HFFc6 (cell line): Measurements from ENCODE around the gene THOP1. TPM values are rescaled to one million over a fixed set of nuclear protein-coding genes. Genes with fewer than 3 reads are reported as not detected.

Experiments used
- DNase-seq: peaks from one replicate; pipeline ENCODE4 v3.0.0-alpha.2; 2018
- H3K27ac Mint-ChIP-seq: 2 replicates; pipeline ENCODE4 v1.8.0; 2020; ENCODE audit warnings: mild to moderate bottlenecking, mixed read lengths
- H3K27me3 Mint-ChIP-seq: 2 replicates; pipeline ENCODE4 v1.8.0; 2021; ENCODE audit warnings: mild to moderate bottlenecking, moderate library complexity, mixed read lengths; ENCODE audit not compliant: insufficient read depth
- H3K36me3 Mint-ChIP-seq: 2 replicates; pipeline ENCODE4 v1.8.0; 2021; ENCODE audit warnings: low read depth, mixed read lengths
- H3K4me1 Mint-ChIP-seq: 2 replicates; pipeline ENCODE4 v1.8.0; 2020; ENCODE audit warnings: low read depth, mixed read lengths
- H3K4me3 Mint-ChIP-seq: 2 replicates; pipeline ENCODE4 v1.8.0; 2020; ENCODE audit warnings: mild to moderate bottlenecking, moderate library complexity, mixed read lengths
- H3K9me3 Mint-ChIP-seq: 2 replicates; pipeline ENCODE4 v1.8.0; 2020; ENCODE audit warnings: mild to moderate bottlenecking, mixed read lengths
- total RNA-seq, 6 experiments: library from RNA; stranded (reverse); fragmentation: NEBNext Ultra II Directional; extraction: Animal tissue kit (Norgen Biotek cat#: 25700); gene quantifications; 2 replicates in 1 of 6; 3 replicates in 5 of 6; pipeline ENCODE4 v1.2.3, GENCODE V29; 2021
- TF ChIP-seq, protein P1 (sequence below): fragments of 200-600 bp; sonication (generic); IDR thresholded peaks from 2 replicates; pipeline ENCODE4 v1.5.0; 2021; ENCODE audit warnings: antibody characterized with exemption, mild to moderate bottlenecking

Gene THOP1
- total RNA-seq, 6 experiments from 2014 or later, result 83.7 to 114 (median 94.3) TPM

DNA sequence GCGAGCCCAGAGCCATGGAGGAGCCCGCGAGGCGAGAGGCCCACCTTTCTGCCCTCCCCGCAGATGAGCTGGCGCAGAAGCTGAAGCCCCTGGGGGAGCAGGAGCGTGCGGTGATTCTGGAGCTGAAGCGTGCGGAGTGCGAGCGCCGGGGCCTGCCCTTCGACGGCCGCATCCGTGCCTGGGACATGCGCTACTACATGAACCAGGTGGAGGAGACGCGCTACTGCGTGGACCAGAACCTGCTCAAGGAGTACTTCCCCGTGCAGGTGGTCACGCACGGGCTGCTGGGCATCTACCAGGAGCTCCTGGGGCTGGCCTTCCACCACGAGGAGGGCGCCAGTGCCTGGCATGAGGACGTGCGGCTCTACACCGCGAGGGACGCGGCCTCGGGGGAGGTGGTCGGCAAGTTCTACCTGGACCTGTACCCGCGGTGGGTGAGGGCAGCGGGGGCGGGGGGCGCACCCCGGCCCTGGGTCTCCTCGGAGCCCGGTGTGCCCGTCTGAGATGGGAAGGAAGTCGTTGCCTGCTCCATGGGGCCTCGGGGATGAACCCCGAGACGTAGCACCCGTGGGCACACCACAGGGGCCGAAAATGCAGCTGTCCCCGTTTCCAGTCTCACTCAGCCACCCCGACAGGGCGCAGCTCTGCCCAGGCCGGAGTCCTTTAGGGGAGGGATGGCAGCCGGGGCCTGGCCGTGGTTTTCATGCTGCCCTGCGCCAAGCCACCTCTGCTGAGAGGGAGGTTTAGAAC, 22.3 kb downstream of the THOP1 start:
- Mint-ChIP-seq H3K27ac (no peak overlapping the region), H3K4me3 (no peak overlapping the region), H3K4me1 (no peaks in the 10 kb centered on the region), H3K27me3 (no peaks in the 10 kb centered on the region; the same call in 1 of the 2 replicates), H3K9me3 (no peaks in the 10 kb centered on the region), H3K36me3 (peaks cover 26% of the 10 kb centered on the region)
- TF ChIP-seq, protein P1, sequence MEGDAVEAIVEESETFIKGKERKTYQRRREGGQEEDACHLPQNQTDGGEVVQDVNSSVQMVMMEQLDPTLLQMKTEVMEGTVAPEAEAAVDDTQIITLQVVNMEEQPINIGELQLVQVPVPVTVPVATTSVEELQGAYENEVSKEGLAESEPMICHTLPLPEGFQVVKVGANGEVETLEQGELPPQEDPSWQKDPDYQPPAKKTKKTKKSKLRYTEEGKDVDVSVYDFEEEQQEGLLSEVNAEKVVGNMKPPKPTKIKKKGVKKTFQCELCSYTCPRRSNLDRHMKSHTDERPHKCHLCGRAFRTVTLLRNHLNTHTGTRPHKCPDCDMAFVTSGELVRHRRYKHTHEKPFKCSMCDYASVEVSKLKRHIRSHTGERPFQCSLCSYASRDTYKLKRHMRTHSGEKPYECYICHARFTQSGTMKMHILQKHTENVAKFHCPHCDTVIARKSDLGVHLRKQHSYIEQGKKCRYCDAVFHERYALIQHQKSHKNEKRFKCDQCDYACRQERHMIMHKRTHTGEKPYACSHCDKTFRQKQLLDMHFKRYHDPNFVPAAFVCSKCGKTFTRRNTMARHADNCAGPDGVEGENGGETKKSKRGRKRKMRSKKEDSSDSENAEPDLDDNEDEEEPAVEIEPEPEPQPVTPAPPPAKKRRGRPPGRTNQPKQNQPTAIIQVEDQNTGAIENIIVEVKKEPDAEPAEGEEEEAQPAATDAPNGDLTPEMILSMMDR, result no peak
- no peak for DNase-seq

DNA sequence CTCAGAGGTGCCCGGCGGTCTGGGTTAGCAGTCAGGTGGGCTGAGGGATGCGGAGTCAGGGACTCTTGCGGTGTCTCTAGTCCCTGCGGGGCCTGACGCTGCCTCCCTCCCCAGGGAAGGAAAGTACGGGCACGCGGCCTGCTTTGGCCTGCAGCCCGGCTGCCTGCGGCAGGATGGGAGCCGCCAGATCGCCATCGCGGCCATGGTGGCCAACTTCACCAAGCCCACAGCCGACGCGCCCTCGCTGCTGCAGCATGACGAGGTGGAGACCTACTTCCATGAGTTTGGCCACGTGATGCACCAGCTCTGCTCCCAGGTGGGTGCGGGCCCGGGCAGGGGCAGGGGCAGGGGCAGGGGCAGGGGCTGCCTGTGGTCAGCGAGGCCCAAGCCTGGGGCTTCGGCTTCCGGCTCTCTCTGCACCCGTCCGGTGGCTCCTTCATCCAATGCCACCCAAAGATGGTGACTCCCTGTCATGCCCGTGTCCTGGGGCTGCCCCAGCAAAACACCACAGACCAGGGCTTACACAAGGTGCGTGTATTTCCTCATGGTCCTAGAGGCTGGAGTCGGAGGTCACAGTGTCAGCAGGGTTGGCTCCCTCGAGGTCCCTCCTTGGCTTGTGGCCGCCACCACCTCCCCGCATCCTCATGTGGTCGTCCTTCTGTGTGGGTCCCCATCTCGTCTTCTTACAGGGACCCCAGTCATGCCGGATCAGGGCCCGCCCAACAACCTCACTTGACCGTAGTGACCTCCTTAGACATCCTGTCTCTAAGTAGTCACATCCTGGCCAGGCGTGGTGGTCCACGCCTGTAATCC, 23.0 kb downstream of the THOP1 start:
- Mint-ChIP-seq H3K36me3 (peaks cover 18% of the 10 kb centered on the region), H3K4me1 (no peaks in the 10 kb centered on the region), H3K27ac (no peak overlapping the region), H3K9me3 (no peaks in the 10 kb centered on the region), H3K4me3 (no peak overlapping the region), H3K27me3 (no peaks in the 10 kb centered on the region)
- DNase-seq, result no peak
- TF ChIP-seq, protein P1, result no peak

GRCh38 chr19:2809387-2810140, 24.3 kb downstream of the THOP1 start:
- Mint-ChIP-seq H3K4me1 (no peaks in the 10 kb centered on the region), H3K36me3 (peaks cover 17% of the 10 kb centered on the region), H3K27ac (no peak overlapping the region), H3K9me3 (no peaks in the 10 kb centered on the region), H3K4me3 (no peak overlapping the region), H3K27me3 (no peaks in the 10 kb centered on the region)
- DNase-seq, result no peak
- TF ChIP-seq, protein P1, result no peak

DNA sequence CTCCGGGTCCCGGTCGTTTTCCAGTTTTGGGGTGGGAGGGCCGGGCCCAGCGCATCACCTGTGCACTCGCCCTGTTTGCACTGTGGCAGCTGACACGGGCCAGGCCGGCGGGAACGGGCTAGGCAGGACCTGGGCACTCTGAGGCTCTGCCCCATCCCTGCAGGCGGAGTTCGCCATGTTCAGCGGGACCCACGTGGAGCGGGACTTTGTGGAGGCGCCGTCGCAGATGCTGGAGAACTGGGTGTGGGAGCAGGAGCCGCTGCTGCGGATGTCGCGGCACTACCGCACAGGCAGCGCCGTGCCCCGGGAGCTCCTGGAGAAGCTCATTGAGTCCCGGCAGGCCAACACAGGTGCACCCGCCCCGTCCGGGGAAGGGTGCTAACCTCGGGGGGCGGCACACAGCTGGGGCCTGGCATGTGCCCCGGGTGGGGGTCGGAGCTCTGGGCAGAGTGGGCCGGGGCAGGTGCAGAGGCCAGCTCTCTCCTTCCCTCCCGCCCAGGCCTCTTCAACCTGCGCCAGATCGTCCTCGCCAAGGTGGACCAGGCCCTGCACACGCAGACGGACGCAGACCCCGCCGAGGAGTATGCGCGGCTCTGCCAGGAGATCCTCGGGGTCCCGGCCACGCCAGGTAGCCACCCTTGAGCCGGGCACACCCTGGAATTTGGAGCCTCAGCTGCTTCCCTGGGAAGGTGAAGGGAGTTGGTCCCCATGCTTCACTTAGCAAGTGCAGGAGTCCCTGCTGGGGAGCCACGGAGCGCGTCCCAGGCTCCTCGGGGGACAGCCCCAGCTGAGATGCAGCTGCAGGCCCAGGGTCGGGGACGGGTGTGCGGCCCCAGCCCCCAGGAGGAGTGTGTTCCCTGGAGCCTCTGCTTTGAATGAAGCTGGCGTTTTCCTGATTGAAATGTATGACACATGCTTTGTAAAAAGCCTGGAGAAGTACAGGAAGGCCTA, 25.1 kb downstream of the THOP1 start:
- TF ChIP-seq, protein P1, result no peak
- no peak for DNase-seq
- Mint-ChIP-seq H3K27me3 (no peaks in the 10 kb centered on the region), H3K4me3 (no peak overlapping the region), H3K27ac (no peak overlapping the region), H3K36me3 (peaks cover 12% of the 10 kb centered on the region), H3K4me1 (no peaks in the 10 kb centered on the region), H3K9me3 (no peaks in the 10 kb centered on the region)
